ENCODE results near the gene GSAP.

Gene GSAP

GRCh38 chr7:77313876-77314480 is 102.2 kb downstream of the GSAP start:
- H2AFZ ChIP-seq, result no peak overlapping the region
- no peaks in the 10 kb centered on the region for H3K27me3 ChIP-seq (ENCODE audit: control insufficient read depth, insufficient read depth, low read length)
- no peaks in the 10 kb centered on the region for H3K36me3 ChIP-seq (ENCODE audit: control insufficient read depth, insufficient read depth, low read length)
- H3K9me3 ChIP-seq (ENCODE audit: control insufficient read depth, low read length), result no peaks in the 10 kb centered on the region
- H3K4me1 ChIP-seq, result no peaks in the 10 kb centered on the region
- no peak overlapping the region for H3K27ac ChIP-seq
- TF ChIP-seq CTCF (IDR thresholded peaks at IDR 0.05), result no peak
- H3K9ac ChIP-seq, result no peak overlapping the region
- H3K4me2 ChIP-seq (ENCODE audit: low read length), result no peak overlapping the region
- H3K4me3 ChIP-seq (ENCODE audit: low read depth, low read length), result no peak overlapping the region
- H3K79me2 ChIP-seq, result no peaks in the 10 kb centered on the region

- no peak overlapping the region for H3K27ac ChIP-seq
- no peak for TF ChIP-seq CTCF (IDR thresholded peaks at IDR 0.05)
- H3K4me1 ChIP-seq, result no peaks in the 10 kb centered on the region
- H3K79me2 ChIP-seq, result no peaks in the 10 kb centered on the region
- no peaks in the 10 kb centered on the region for H3K27me3 ChIP-seq (ENCODE audit: control insufficient read depth, insufficient read depth, low read length)
- H3K9me3 ChIP-seq (ENCODE audit: control insufficient read depth, low read length), result no peaks in the 10 kb centered on the region
- H3K9ac ChIP-seq, result no peak overlapping the region
- no peak overlapping the region for H3K4me3 ChIP-seq (ENCODE audit: low read depth, low read length)
- H3K36me3 ChIP-seq (ENCODE audit: control insufficient read depth, insufficient read depth, low read length), result no peaks in the 10 kb centered on the region
- no peak overlapping the region for H2AFZ ChIP-seq
- no peak overlapping the region for H3K4me2 ChIP-seq (ENCODE audit: low read length)
Measured at GRCh38 chr7:77313085-77313484, 103.1 kb downstream of the GSAP start.

GRCh38 chr7:77310982-77311381 is 105.2 kb downstream of the GSAP start:
- Histone ChIP-seq H3K4me1 (no peaks in the 10 kb centered on the region), H3K9me3 (ENCODE audit: control insufficient read depth, low read length) (no peaks in the 10 kb centered on the region), H3K4me3 (ENCODE audit: low read depth, low read length) (no peak overlapping the region), H3K9ac (no peak overlapping the region), H3K27me3 (ENCODE audit: control insufficient read depth, insufficient read depth, low read length) (no peaks in the 10 kb centered on the region), H3K27ac (no peak overlapping the region), H3K79me2 (no peaks in the 10 kb centered on the region), H3K36me3 (ENCODE audit: control insufficient read depth, insufficient read depth, low read length) (no peaks in the 10 kb centered on the region), H2AFZ (no peak overlapping the region), H3K4me2 (ENCODE audit: low read length) (no peak overlapping the region)
- no peak for TF ChIP-seq CTCF (IDR thresholded peaks at IDR 0.05)

GRCh38 chr7:77309714-77310220 is 106.4 kb downstream of the GSAP start:
- Histone ChIP-seq H2AFZ (no peak overlapping the region), H3K4me2 (ENCODE audit: low read length) (no peak overlapping the region), H3K79me2 (no peaks in the 10 kb centered on the region), H3K27me3 (ENCODE audit: control insufficient read depth, insufficient read depth, low read length) (no peaks in the 10 kb centered on the region), H3K36me3 (ENCODE audit: control insufficient read depth, insufficient read depth, low read length) (no peaks in the 10 kb centered on the region), H3K4me1 (no peaks in the 10 kb centered on the region), H3K9me3 (ENCODE audit: control insufficient read depth, low read length) (no peaks in the 10 kb centered on the region), H3K27ac (no peak overlapping the region), H3K4me3 (ENCODE audit: low read depth, low read length) (no peak overlapping the region), H3K9ac (no peak overlapping the region)
- TF ChIP-seq CTCF (IDR thresholded peaks at IDR 0.05), result no peak

DNA sequence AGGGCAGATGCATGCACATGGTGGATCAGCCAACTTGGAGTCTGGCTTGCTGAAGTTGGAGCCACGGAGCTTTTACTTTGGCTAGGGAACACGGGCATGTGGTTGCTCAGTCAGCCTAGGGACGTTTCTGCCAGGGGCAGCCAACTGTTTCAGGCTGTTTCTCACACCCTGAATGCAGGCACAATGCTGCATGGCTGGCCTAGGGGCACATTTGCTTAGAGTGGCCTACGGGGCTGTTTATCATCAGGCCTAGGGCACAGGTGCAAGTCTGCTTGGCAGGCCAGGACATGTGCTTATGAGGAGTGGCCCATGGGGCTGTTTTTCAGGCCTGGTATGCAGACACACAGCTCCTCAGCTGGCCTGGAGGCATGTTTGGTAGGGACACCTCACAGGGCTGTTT is 107.4 kb downstream of the GSAP start:
- Histone ChIP-seq H3K9me3 (ENCODE audit: control insufficient read depth, low read length) (no peaks in the 10 kb centered on the region), H3K4me3 (ENCODE audit: low read depth, low read length) (no peak overlapping the region), H2AFZ (no peak overlapping the region), H3K27me3 (ENCODE audit: control insufficient read depth, insufficient read depth, low read length) (no peaks in the 10 kb centered on the region), H3K79me2 (no peaks in the 10 kb centered on the region), H3K4me2 (ENCODE audit: low read length) (no peak overlapping the region), H3K27ac (no peak overlapping the region), H3K36me3 (ENCODE audit: control insufficient read depth, insufficient read depth, low read length) (no peaks in the 10 kb centered on the region), H3K9ac (no peak overlapping the region), H3K4me1 (no peaks in the 10 kb centered on the region)
- TF ChIP-seq CTCF (IDR thresholded peaks at IDR 0.05), result no peak

Measured in parathyroid adenoma (tissue), 2 donors.